Measurements from ENCODE around the gene SCAF1.

SCAF1 gene

GRCh38 chr19:49689133-49690078 is 47.4 kb downstream of the SCAF1 start, which contains the start of gene ADM5:
ADM5 (plus strand) TSS chr19:49689594; CDS start chr19:49689838, 244 bp downstream.
- peak; percentile 90 for TF ChIP-seq CTCF (IDR thresholded peaks at IDR 0.05)
- TF ChIP-seq ZFX (IDR thresholded peaks at IDR 0.05; ENCODE audit: borderline replicate concordance): no peak
- peak within 1 kb of the TSS; percentile 87 for H3K27ac ChIP-seq

GRCh38 chr19:49690079-49690655 is 48.2 kb downstream of the SCAF1 start:
- H3K27ac ChIP-seq: peak overlapping the region; percentile 87
- TF ChIP-seq ZFX (IDR thresholded peaks at IDR 0.05; ENCODE audit: borderline replicate concordance) (no peak), CTCF (IDR thresholded peaks at IDR 0.05) (peak; percentile 69)

- peak within 1 kb of the TSS; percentile 87 for H3K27ac ChIP-seq
- TF ChIP-seq CTCF (IDR thresholded peaks at IDR 0.05): no peak
Measured at GRCh38 chr19:49690656-49691242, 48.7 kb downstream of the SCAF1 start, which contains the start of gene CPT1C. CPT1C (plus strand) TSS chr19:49691116; CDS start chr19:49692253, 1,137 bp downstream.

GRCh38 chr19:49691243-49692146 is 49.5 kb downstream of the SCAF1 start:
- peak overlapping the region; percentile 87 for H3K27ac ChIP-seq
- TF ChIP-seq ZFX (IDR thresholded peaks at IDR 0.05; ENCODE audit: borderline replicate concordance) (no peak), CTCF (IDR thresholded peaks at IDR 0.05) (no peak)

- no peak overlapping the region for H3K27ac ChIP-seq
Measured at GRCh38 chr19:49692147-49692506, 50.1 kb downstream of the SCAF1 start.

GRCh38 chr19:49696115-49696514 is 54.1 kb downstream of the SCAF1 start:
- H3K27ac ChIP-seq: no peak overlapping the region
- TF ChIP-seq CTCF (IDR thresholded peaks at IDR 0.05) (no peak), ZFX (IDR thresholded peaks at IDR 0.05; ENCODE audit: borderline replicate concordance) (no peak)

More at GRCh38 chr19:49692147-49692506, 50.1 kb downstream of the SCAF1 start:
- no peak for TF ChIP-seq CTCF (IDR thresholded peaks at IDR 0.05)
